Neural cell (in vitro differentiated cells): ENCODE measurements around the gene SENP5. TPM values are rescaled to one million over a fixed set of nuclear protein-coding genes. Genes with fewer than 3 reads are reported as not detected.

Experiments
- H2AFZ ChIP-seq: fragments of 200-600, 300-800 bp; sonication (generic), shearing (Covaris generic); 2 replicates; pipeline ENCODE4 v1.6.0; 2014; ENCODE audit warnings: low read depth, mild to moderate bottlenecking, antibody characterized with exemption, low read length, moderate library complexity
- H3F3A ChIP-seq: fragments of 200-600 bp; shearing (Covaris generic); 2 replicates; pipeline ENCODE4 v1.6.1; 2016; ENCODE audit warnings: mild to moderate bottlenecking, moderate library complexity, mixed read lengths, antibody characterized with exemption, low read length; ENCODE audit not compliant: insufficient read depth, poor library complexity, severe bottlenecking
- H3K27ac ChIP-seq: fragments of 200-600, 300-800 bp; sonication (generic), shearing (Covaris generic); 2 replicates; pipeline ENCODE4 v1.5.1; 2014; ENCODE audit warnings: mild to moderate bottlenecking, low read length, moderate library complexity
- H3K27me3 ChIP-seq: fragments of 300-800, 200-600 bp; sonication (generic), shearing (Covaris generic); 2 replicates; pipeline ENCODE4 v1.6.0; 2014; ENCODE audit warnings: mild to moderate bottlenecking, low read depth, low read length, moderate library complexity; ENCODE audit not compliant: insufficient read depth
- H3K36me3 ChIP-seq: fragments of 300-800, 200-600 bp; sonication (generic), shearing (Covaris generic); 2 replicates; pipeline ENCODE4 v1.5.1; 2014; ENCODE audit warnings: mild to moderate bottlenecking, antibody characterized with exemption, low read length, moderate library complexity; ENCODE audit not compliant: insufficient read depth
- H3K4me2 ChIP-seq: fragments of 300-800, 200-600 bp; sonication (generic), shearing (Covaris generic); 2 replicates; pipeline ENCODE4 v1.6.0; 2014; ENCODE audit warnings: mild to moderate bottlenecking, low read length
- H3K4me3 ChIP-seq: fragments of 300-800, 200-600 bp; sonication (generic), shearing (Covaris generic); 2 replicates; pipeline ENCODE4 v1.5.1; 2014; ENCODE audit warnings: mild to moderate bottlenecking, low read length, moderate library complexity
- H3K79me2 ChIP-seq: fragments of 200-600 bp; shearing (Covaris generic); replicated peaks from 2 replicates; pipeline ENCODE4 v1.6.0; 2014; ENCODE audit warnings: mild to moderate bottlenecking, low read length, moderate library complexity; ENCODE audit not compliant: insufficient read depth
- H3K9ac ChIP-seq: fragments of 300-800, 200-600 bp; sonication (generic), shearing (Covaris generic); 2 replicates; pipeline ENCODE4 v1.6.1; 2016; ENCODE audit warnings: mild to moderate bottlenecking, low read length, mixed read lengths
- H3K9me2 ChIP-seq: fragments of 200-600 bp; shearing (Covaris generic); 2 replicates; pipeline ENCODE4 v1.6.1; 2016; ENCODE audit warnings: mild to moderate bottlenecking, low read length, mixed read lengths; ENCODE audit not compliant: insufficient read depth
- H3K9me3 ChIP-seq: fragments of 200-600, 300-800 bp; sonication (generic), shearing (Covaris generic); 2 replicates; pipeline ENCODE4 v1.6.1; 2016; ENCODE audit warnings: mild to moderate bottlenecking, mixed run types, low read length, moderate library complexity, mixed read lengths
- H4K20me1 ChIP-seq: fragments of 200-600 bp; shearing (Covaris generic); 2 replicates; pipeline ENCODE4 v1.6.1; 2016; ENCODE audit warnings: mild to moderate bottlenecking, mixed run types; ENCODE audit not compliant: insufficient read depth
- EP300 ChIP-seq: fragments of 450-650 bp; conservative IDR thresholded peaks from 2 replicates; pipeline ENCODE4 v1.6.1; 2014; ENCODE audit warnings: antibody characterized with exemption, mild to moderate bottlenecking, moderate library complexity; ENCODE audit not compliant: poor library complexity, severe bottlenecking
- EZH2 ChIP-seq: fragments of 200-600, 300-800 bp; shearing (Covaris generic), sonication (generic); IDR thresholded peaks from 2 replicates; pipeline ENCODE4 v1.6.1; 2014; ENCODE audit warnings: antibody characterized with exemption, low read length, borderline replicate concordance, mild to moderate bottlenecking; ENCODE audit not compliant: insufficient read depth, poor library complexity, severe bottlenecking
- MXI1 ChIP-seq: fragments of 450-650 bp; conservative IDR thresholded peaks from 2 replicates; pipeline ENCODE4 v1.6.1; 2014; ENCODE audit warnings: antibody characterized with exemption, mild to moderate bottlenecking; ENCODE audit not compliant: poor library complexity, severe bottlenecking
- POLR2AphosphoS5 ChIP-seq: IDR thresholded peaks from 2 replicates; pipeline ENCODE4 v1.6.1; 2012
- RAD21 ChIP-seq: fragments of 450-650 bp; conservative IDR thresholded peaks from 2 replicates; pipeline ENCODE4 v1.6.1; 2014; ENCODE audit warnings: antibody characterized with exemption, mild to moderate bottlenecking, moderate library complexity
- REST ChIP-seq: IDR thresholded peaks from 2 replicates; pipeline ENCODE4 v1.6.1; 2012; ENCODE audit warnings: borderline replicate concordance
- SMC3 ChIP-seq: fragments of 450-650 bp; conservative IDR thresholded peaks from 2 replicates; pipeline ENCODE4 v1.6.1; 2014; ENCODE audit warnings: antibody characterized with exemption, mild to moderate bottlenecking, moderate library complexity; ENCODE audit not compliant: poor library complexity
- TAF1 ChIP-seq: IDR thresholded peaks from 2 replicates; pipeline ENCODE4 v1.6.1; 2012; ENCODE audit warnings: low read depth
- polyA plus RNA-seq: library from polyadenylated mRNA; depleted of rRNA; stranded (reverse); fragments of >200 nt; gene quantifications from 2 replicates; pipeline ENCODE4 v1.2.3, GENCODE V29; 2014
- TF ChIP-seq, protein P1 (sequence below): fragments of 450-650 bp; IDR thresholded peaks from 2 replicates; pipeline ENCODE4 v1.5.1; 2014; ENCODE audit warnings: antibody characterized with exemption, mild to moderate bottlenecking, moderate library complexity; ENCODE audit not compliant: poor library complexity, severe bottlenecking

SENP5 gene
- polyA plus RNA-seq, 1 donor from 2014 or later: 27.3 TPM

DNA sequence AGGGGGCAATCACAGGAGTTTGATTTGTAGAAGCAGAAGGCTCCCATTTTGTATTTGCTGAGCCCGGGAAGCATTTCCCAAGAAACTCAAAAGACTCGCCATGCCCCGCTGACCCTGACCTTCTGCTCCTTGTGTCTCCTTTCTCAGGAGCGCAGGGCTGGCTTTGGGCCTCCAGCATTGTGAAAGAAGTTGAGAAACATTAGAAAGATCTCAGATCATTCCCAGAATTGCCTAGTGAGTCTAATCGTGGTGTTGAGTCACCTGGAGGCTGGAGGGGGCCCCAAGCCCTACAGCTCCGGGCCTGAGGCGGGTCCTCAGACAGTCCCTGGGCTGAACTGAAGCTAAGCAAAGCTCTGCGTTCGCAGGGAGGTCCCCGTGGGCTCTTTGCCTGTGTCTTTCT lies 111.8 kb downstream of the SENP5 start:
- Histone ChIP-seq H3K9me3 (peaks cover 2% of the 10 kb centered on the region), H3K27me3 (no peaks in the 10 kb centered on the region), H3K9me2 (no peaks in the 10 kb centered on the region), H2AFZ (no peak overlapping the region), H4K20me1 (no peaks in the 10 kb centered on the region), H3K9ac (no peak overlapping the region), H3K79me2 (no peaks in the 10 kb centered on the region), H3K4me2 (no peak overlapping the region), H3K36me3 (no peaks in the 10 kb centered on the region), H3K4me3 (no peak overlapping the region), H3K27ac (no peak overlapping the region), H3F3A (no peaks in the 10 kb centered on the region)
- TF ChIP-seq EP300 (no peak), TAF1 (no peak), REST (no peak), POLR2AphosphoS5 (no peak), EZH2 (no peak), MXI1 (no peak), RAD21 (no peak), SMC3 (no peak)
- TF ChIP-seq, protein P1, sequence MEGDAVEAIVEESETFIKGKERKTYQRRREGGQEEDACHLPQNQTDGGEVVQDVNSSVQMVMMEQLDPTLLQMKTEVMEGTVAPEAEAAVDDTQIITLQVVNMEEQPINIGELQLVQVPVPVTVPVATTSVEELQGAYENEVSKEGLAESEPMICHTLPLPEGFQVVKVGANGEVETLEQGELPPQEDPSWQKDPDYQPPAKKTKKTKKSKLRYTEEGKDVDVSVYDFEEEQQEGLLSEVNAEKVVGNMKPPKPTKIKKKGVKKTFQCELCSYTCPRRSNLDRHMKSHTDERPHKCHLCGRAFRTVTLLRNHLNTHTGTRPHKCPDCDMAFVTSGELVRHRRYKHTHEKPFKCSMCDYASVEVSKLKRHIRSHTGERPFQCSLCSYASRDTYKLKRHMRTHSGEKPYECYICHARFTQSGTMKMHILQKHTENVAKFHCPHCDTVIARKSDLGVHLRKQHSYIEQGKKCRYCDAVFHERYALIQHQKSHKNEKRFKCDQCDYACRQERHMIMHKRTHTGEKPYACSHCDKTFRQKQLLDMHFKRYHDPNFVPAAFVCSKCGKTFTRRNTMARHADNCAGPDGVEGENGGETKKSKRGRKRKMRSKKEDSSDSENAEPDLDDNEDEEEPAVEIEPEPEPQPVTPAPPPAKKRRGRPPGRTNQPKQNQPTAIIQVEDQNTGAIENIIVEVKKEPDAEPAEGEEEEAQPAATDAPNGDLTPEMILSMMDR: no peak

DNA sequence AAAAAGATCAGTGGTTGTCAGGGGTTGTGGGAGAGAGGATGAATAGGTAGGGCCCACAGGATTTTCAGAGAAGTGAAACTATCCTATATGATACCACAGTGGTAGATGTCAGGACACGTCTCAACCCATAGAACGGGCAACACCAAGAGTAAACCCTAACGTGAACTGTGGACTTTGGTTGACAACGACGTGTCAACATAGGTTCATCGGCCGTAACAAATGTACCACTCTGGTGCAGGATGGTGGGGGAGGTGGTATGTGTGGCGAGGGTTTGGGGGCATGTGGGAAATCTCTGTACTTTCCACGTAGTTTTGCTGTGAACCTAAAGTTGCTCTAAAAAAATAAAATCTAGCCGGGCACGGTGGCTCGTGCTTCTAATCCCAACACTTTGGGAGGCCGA lies 113.9 kb downstream of the SENP5 start:
- no peaks in the 10 kb centered on the region for H3K27me3 ChIP-seq
- H3K4me2 ChIP-seq: no peak overlapping the region
- peaks cover 2% of the 10 kb centered on the region for H3K9me3 ChIP-seq
- no peak overlapping the region for H3K9ac ChIP-seq
- no peaks in the 10 kb centered on the region for H3F3A ChIP-seq
- TF ChIP-seq SMC3 (no peak), RAD21 (no peak), EZH2 (no peak), POLR2AphosphoS5 (no peak), MXI1 (no peak), REST (no peak)
- TF ChIP-seq, protein P1: no peak
- no peak overlapping the region for H2AFZ ChIP-seq
- no peak overlapping the region for H3K27ac ChIP-seq
- no peaks in the 10 kb centered on the region for H3K9me2 ChIP-seq
- H4K20me1 ChIP-seq: no peaks in the 10 kb centered on the region
- H3K79me2 ChIP-seq: no peaks in the 10 kb centered on the region
- H3K4me3 ChIP-seq: no peak overlapping the region
- H3K36me3 ChIP-seq: no peaks in the 10 kb centered on the region
